Uterine smooth muscle cell (primary cell): ENCODE results near the gene CARD8. TPM values are rescaled to one million over a fixed set of nuclear protein-coding genes. Genes with fewer than 3 reads are reported as not detected.

ENCODE experiments used
- total RNA-seq: library from RNA; depleted of rRNA; stranded (reverse); fragments of >200 nt; gene quantifications from 2 replicates; pipeline ENCODE4 v1.2.3, GENCODE V29; 2014

The CARD8 gene, protein sequence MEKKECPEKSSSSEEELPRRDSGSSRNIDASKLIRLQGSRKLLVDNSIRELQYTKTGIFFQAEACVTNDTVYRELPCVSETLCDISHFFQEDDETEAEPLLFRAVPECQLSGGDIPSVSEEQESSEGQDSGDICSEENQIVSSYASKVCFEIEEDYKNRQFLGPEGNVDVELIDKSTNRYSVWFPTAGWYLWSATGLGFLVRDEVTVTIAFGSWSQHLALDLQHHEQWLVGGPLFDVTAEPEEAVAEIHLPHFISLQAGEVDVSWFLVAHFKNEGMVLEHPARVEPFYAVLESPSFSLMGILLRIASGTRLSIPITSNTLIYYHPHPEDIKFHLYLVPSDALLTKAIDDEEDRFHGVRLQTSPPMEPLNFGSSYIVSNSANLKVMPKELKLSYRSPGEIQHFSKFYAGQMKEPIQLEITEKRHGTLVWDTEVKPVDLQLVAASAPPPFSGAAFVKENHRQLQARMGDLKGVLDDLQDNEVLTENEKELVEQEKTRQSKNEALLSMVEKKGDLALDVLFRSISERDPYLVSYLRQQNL
- 13.1 and 16.0 TPM in 2 replicates for total RNA-seq

DNA sequence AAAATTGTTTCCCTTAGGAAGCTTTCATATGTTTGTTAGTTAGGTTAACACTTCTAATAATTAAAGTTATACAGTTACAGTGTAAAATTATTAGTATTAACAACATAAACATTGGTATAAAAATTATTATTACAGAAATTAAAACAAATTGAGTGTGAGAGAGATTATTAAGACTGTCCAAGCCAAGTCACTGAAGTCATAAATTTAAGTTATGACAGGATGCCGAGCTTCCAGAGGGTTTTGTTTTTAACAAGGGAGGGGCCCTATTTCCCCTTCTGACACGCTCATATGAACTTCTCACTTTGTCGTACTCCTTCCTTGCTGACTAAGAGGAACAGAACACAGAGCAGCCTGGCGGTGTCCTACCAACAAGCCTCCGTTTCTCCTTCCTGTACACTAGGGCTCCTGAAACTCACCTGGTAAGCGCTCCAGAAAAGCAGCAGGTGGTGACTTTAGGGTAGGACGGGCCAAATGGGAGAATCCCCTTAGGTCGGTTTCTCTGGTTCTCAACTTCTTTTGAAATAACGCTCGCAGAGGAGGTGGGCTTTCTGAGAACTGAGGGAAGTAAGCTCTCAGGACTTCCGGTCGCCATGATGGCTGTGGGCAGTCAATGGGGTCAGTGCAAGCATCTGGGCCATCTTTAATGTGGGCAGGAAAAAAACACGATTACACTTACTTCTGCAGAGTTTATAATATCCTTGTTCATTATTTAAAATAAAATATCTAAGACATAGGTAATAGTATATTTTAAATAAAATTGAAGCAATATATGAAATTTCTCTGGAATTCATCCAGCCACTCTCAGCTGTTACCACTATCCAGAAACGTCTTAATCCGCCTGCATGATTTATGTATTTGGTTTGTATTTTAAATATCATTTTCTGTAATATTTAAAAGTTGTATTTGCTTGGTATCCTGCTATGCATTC lies at the start of gene CARD8:
TSS of gene CARD8 (minus strand) at position 537 of the 928 bp plus-strand sequence. CDS start 14,892 bp downstream, outside the sequence.

DNA sequence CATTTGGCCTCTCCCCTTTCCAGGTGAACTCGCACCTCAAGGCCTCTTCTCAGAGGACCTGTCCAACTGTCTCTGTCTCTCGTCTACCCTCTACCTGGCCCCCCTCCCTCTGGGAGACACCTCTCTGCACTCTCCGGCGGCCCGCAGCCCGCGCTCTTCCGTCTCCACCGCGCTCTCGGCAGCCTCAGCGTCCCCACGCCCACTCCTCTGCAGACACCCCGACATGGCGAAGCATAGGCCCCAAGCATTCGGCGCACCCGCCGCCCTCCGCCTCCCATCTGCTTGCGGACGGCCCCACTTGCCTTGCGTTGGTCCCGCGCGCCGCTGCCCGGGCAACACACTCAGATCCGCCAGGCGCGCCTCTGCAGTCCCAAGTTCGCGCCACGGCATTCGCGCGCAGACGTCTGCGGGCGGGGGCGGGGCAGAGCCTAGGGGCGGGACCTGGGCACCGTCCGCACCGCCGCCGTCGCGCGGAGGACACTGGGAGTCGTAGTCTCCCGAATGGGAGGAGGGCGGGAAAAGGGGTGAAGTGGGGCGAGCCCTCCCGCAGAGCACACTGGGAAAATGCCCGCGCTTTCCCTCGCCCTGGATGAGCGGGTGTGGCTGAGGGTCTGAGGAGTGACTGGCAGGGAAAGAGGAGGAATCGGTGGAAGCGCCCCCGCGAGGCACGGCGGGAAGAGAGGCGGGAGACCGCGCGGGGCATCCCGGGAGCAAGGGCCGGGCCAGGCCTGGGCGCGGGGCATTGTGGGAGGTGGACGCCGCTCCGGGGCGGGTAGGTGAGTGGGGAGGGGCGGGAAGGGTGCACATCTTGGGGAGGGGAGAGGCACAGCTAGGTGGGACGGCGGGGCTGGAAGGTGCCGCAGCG lies 85.5 kb downstream of the CARD8 start, which contains the start of the genes LIG1 and ZSWIM9:
TSS of gene LIG1 (minus strand) at position 406 of the 865 bp plus-strand sequence. CDS start 4,778 bp downstream, outside the sequence.
TSS of gene ZSWIM9 (plus strand) at position 742 of the 865 bp plus-strand sequence. CDS start 1,123 bp downstream, outside the sequence.

Other genes with a start within 250 kb of the CARD8 start
- gene CABP5, start 211.8 kb downstream of the CARD8 start, total RNA-seq, result not detected in 2 replicates
- 3.2 and 4.6 TPM in 2 replicates for gene PLA2G4C, start 145.1 kb downstream of the CARD8 start, total RNA-seq
- gene LIG1, start 85.6 kb downstream of the CARD8 start, total RNA-seq, result 19.1 and 58.9 TPM in 2 replicates
- 3.1 TPM in 2 replicates for gene ZSWIM9, start 85.2 kb downstream of the CARD8 start, total RNA-seq
- 0.11 TPM in 1 of 2 replicates, not detected in the other for gene ZNF114, start 14.2 kb upstream of the CARD8 start, total RNA-seq
- gene EMP3, start 69.6 kb upstream of the CARD8 start, total RNA-seq, result 67.6 and 92.0 TPM in 2 replicates
- gene TMEM143, start 108.0 kb upstream of the CARD8 start, total RNA-seq, result 3.1 and 4.1 TPM in 2 replicates
- gene SYNGR4, start 108.5 kb upstream of the CARD8 start, total RNA-seq, result not detected in 2 replicates
- 36.3 and 56.2 TPM in 2 replicates for gene KDELR1, start 135.6 kb upstream of the CARD8 start, total RNA-seq
- gene GRIN2D, start 137.8 kb upstream of the CARD8 start, total RNA-seq, result 0.25 and 0.33 TPM in 2 replicates
- gene GRWD1, start 190.1 kb upstream of the CARD8 start, total RNA-seq, result 28.5 and 40.9 TPM in 2 replicates
- 0.33 and 0.37 TPM in 2 replicates for gene KCNJ14, start 199.7 kb upstream of the CARD8 start, total RNA-seq
- 49.9 and 52.8 TPM in 2 replicates for gene CYTH2, start 213.5 kb upstream of the CARD8 start, total RNA-seq